SK-N-SH treated with all-trans-retinoic acid at 6 μM for 48 hours (cell line): ENCODE measurements around the gene LRRC9.
A peak's percentile ranks its signal among the peaks of the same experiment; 100 is the strongest.

Experiments used
- ATAC-seq: fragments of 200-7000 bp; cut with Tn5 transposase; 3 replicates; pipeline ENCODE4 v1.9.1; 2020; ENCODE audit warnings: mild to moderate bottlenecking, moderate library complexity
- ARNTL ChIP-seq: fragments of 450-650 bp; formaldehyde crosslinking; IDR thresholded peaks from 2 replicates; pipeline ENCODE4 v1.5.0; 2020; ENCODE audit warnings: low read depth, mild to moderate bottlenecking, moderate library complexity, borderline replicate concordance
- CREB5 ChIP-seq: fragments of 250-450 bp; sonication (Bioruptor Pico); IDR thresholded peaks from 2 replicates; pipeline ENCODE4 v1.5.1; 2020; ENCODE audit warnings: low read depth, mild to moderate bottlenecking, moderate library complexity
- CSDC2 ChIP-seq: fragments of 250-450 bp; sonication (Bioruptor Pico); IDR thresholded peaks from 2 replicates; pipeline ENCODE4 v1.5.0; 2020; ENCODE audit warnings: mild to moderate bottlenecking, moderate library complexity
- CSRNP3 ChIP-seq: fragments of 250-450 bp; sonication (Bioruptor Pico); IDR thresholded peaks from 2 replicates; pipeline ENCODE4 v1.5.1; 2021; ENCODE audit warnings: mild to moderate bottlenecking, moderate library complexity
- ESRRG ChIP-seq: fragments of 250-450 bp; sonication (Bioruptor Pico); IDR thresholded peaks from 2 replicates; pipeline ENCODE4 v1.6.1; 2021; ENCODE audit warnings: mild to moderate bottlenecking
- GLIS3 ChIP-seq: fragments of 250-450 bp; sonication (Bioruptor Pico); IDR thresholded peaks from 2 replicates; pipeline ENCODE4 v1.5.0; 2020; ENCODE audit warnings: mild to moderate bottlenecking, moderate library complexity
- ISL1 ChIP-seq: fragments of 250-450 bp; sonication (Bioruptor Pico); IDR thresholded peaks from 2 replicates; pipeline ENCODE4 v2.1.2; 2022; ENCODE audit warnings: mild to moderate bottlenecking, moderate library complexity
- OSR1 ChIP-seq: fragments of 250-450 bp; sonication (Bioruptor Pico); IDR thresholded peaks from 2 replicates; pipeline ENCODE4 v1.8.0; 2022; ENCODE audit warnings: moderate library complexity, mild to moderate bottlenecking, inconsistent platforms
- PATZ1 ChIP-seq: fragments of 250-450 bp; sonication (Bioruptor Pico); IDR thresholded peaks from 2 replicates; pipeline ENCODE4 v1.8.0; 2020; ENCODE audit warnings: mild to moderate bottlenecking, moderate library complexity, borderline replicate concordance
- POU6F1 ChIP-seq: fragments of 250-450 bp; sonication (Bioruptor Pico); IDR thresholded peaks from 2 replicates; pipeline ENCODE4 v1.8.0; 2021; ENCODE audit warnings: low read depth, mild to moderate bottlenecking, moderate library complexity, borderline replicate concordance
- PPARA ChIP-seq: fragments of 250-450 bp; sonication (Bioruptor Pico); IDR thresholded peaks from 2 replicates; pipeline ENCODE4 v1.5.0; 2020; ENCODE audit warnings: mild to moderate bottlenecking, borderline replicate concordance
- RARB ChIP-seq: fragments of 250-450 bp; sonication (Bioruptor Pico); IDR thresholded peaks from 2 replicates; pipeline ENCODE4 v1.8.0; 2021; ENCODE audit warnings: mild to moderate bottlenecking, moderate library complexity
- TCF4 ChIP-seq: fragments of 250-450 bp; sonication (Bioruptor Pico); IDR thresholded peaks from 2 replicates; pipeline ENCODE4 v1.8.0; 2021; ENCODE audit warnings: mild to moderate bottlenecking, moderate library complexity, borderline replicate concordance
- TOX ChIP-seq: fragments of 250-450 bp; sonication (Bioruptor Pico); IDR thresholded peaks from 2 replicates; pipeline ENCODE4 v1.8.0; 2021; ENCODE audit warnings: mild to moderate bottlenecking, moderate library complexity, borderline replicate concordance
- TSHZ2 ChIP-seq: fragments of 250-450 bp; sonication (Bioruptor Pico); IDR thresholded peaks from 2 replicates; pipeline ENCODE4 v1.5.0; 2020; ENCODE audit warnings: mild to moderate bottlenecking, moderate library complexity
- ZC3H10 ChIP-seq: fragments of 250-450 bp; sonication (Bioruptor Pico); IDR thresholded peaks from 2 replicates; pipeline ENCODE4 v1.5.1; 2021; ENCODE audit warnings: mild to moderate bottlenecking, moderate library complexity
- ZFP3 ChIP-seq: fragments of 250-450 bp; sonication (Bioruptor Pico); IDR thresholded peaks from 2 replicates; pipeline ENCODE4 v1.5.0; 2020; ENCODE audit warnings: mild to moderate bottlenecking, moderate library complexity
- ZFP30 ChIP-seq: fragments of 450-650 bp; formaldehyde crosslinking; IDR thresholded peaks from 2 replicates; pipeline ENCODE4 v1.5.0; 2022; ENCODE audit warnings: mild to moderate bottlenecking, moderate library complexity
- ZNF565 ChIP-seq: fragments of 450-650 bp; formaldehyde crosslinking; conservative IDR thresholded peaks from 2 replicates; pipeline ENCODE4 v1.5.0; 2020; ENCODE audit warnings: low read depth, mild to moderate bottlenecking, moderate library complexity
- ZNF70 ChIP-seq: fragments of 450-650 bp; formaldehyde crosslinking; IDR thresholded peaks from 2 replicates; pipeline ENCODE4 v1.5.0; 2020; ENCODE audit warnings: mild to moderate bottlenecking, moderate library complexity

The LRRC9 gene

GRCh38 chr14:60051721-60052221 lies 131.8 kb downstream of the LRRC9 start (continued):
- TF ChIP-seq ARNTL (CRISPR knock-in tag) (no peak), ZFP30 (no peak)
- TF ChIP-seq, all 23 proteins: peak for 0

- TF ChIP-seq CSDC2 = no peak
- TF ChIP-seq CREB5 (CRISPR knock-in tag) = no peak
- no peak for TF ChIP-seq RARB
- TF ChIP-seq GLIS3 (CRISPR knock-in tag) = no peak
- no peak for TF ChIP-seq TOX
- TF ChIP-seq ESRRG (CRISPR knock-in tag) = no peak
- ATAC-seq = no peak
Observed at GRCh38 chr14:60058087-60058486, 138.1 kb downstream of the LRRC9 start.

- no peak for ATAC-seq
- TF ChIP-seq CREB5 (CRISPR knock-in tag) (no peak), RARB (no peak), ZNF565 (CRISPR knock-in tag) (no peak), ZNF70 (CRISPR knock-in tag) (no peak)
Observed at GRCh38 chr14:60061371-60061770, 141.4 kb downstream of the LRRC9 start.

GRCh38 chr14:60064491-60065072 lies 144.6 kb downstream of the LRRC9 start:
- peak; percentile 74; the same call in 2 of the 3 replicates for ATAC-seq
- no peak for TF ChIP-seq CSDC2

GRCh38 chr14:60067882-60068281 lies 147.9 kb downstream of the LRRC9 start:
- TF ChIP-seq TCF4 = no peak
- TF ChIP-seq PATZ1 (CRISPR knock-in tag) = no peak
- no peak for TF ChIP-seq ZFP3 (CRISPR knock-in tag)
- TF ChIP-seq ZFP30 = no peak
- no peak for TF ChIP-seq ISL1 (CRISPR knock-in tag)
- TF ChIP-seq CSRNP3 (CRISPR knock-in tag) = no peak
- no peak for TF ChIP-seq ZC3H10 (CRISPR knock-in tag)
- TF ChIP-seq ZNF565 (CRISPR knock-in tag) = no peak
- TF ChIP-seq ARNTL (CRISPR knock-in tag) = no peak
- no peak for TF ChIP-seq RARB
- no peak for TF ChIP-seq OSR1
- no peak for TF ChIP-seq POU6F1 (CRISPR knock-in tag)
- no peak for TF ChIP-seq CREB5 (CRISPR knock-in tag)
- TF ChIP-seq PPARA = no peak
- no peak for TF ChIP-seq TSHZ2 (CRISPR knock-in tag)
- no peak for TF ChIP-seq CSDC2
- TF ChIP-seq ZNF70 (CRISPR knock-in tag) = no peak
- ATAC-seq = no peak
